ENCODE data around the gene FGFRL1. TPM values are rescaled to one million over a fixed set of nuclear protein-coding genes. Genes with fewer than 3 reads are reported as not detected.

Gene FGFRL1
- total RNA-seq, 1 experiment from 2014 or later = 26.1 TPM

DNA sequence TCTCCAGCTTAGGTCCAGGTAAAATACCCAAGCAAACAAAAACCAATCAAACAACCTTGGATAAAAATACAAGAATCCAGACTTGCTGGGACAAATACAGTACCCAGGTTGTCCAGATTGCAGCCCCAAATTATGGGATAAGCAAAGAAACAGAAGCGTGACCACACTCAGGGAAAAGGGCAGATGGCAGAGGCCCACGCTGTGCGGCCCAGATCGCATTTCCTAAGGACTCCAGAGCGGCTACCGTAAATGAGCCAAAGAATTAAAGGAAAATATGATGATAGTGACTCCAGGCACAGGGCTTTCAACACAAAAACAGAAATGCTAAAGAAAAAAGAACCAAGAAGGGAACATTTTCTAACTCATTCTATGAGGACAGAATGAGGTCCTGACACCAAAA is 50.3 kb downstream of the FGFRL1 start:
- Histone ChIP-seq H3K4ac (ENCODE audit: low read depth, low read length) (no peak overlapping the region), H3K27me3 (ENCODE audit: insufficient read depth, low read length) (no peaks in the 10 kb centered on the region), H3K4me2 (ENCODE audit: insufficient read depth, insufficient read length, low read length) (no peak overlapping the region), H3K4me1 (ENCODE audit: insufficient read depth, low read length) (no peaks in the 10 kb centered on the region), H3K18ac (ENCODE audit: insufficient read length, low read depth, low read length) (no peak overlapping the region), H3K79me1 (ENCODE audit: insufficient read depth, low read depth, low read length, poor library complexity, severe bottlenecking) (no peaks in the 10 kb centered on the region), H3K9ac (ENCODE audit: extremely low read depth, insufficient read length, low read length) (no peak overlapping the region), H2BK20ac (ENCODE audit: low read depth, low read length, poor library complexity, severe bottlenecking) (no peak overlapping the region), H3K23ac (ENCODE audit: insufficient read length, low read depth, low read length) (no peak overlapping the region), H4K91ac (ENCODE audit: insufficient read length, low read depth, low read length) (no peak overlapping the region), H3T11ph (ENCODE audit: low read length) (no peak overlapping the region), H4K5ac (ENCODE audit: insufficient read length, low read depth, low read length) (no peak overlapping the region), H3K79me2 (ENCODE audit: insufficient read depth, low read length) (no peaks in the 10 kb centered on the region), H3K9me3 (ENCODE audit: control insufficient read depth, low read depth, low read length) (no peaks in the 10 kb centered on the region), H2BK5ac (ENCODE audit: insufficient read length, low read length) (no peak overlapping the region), H4K8ac (replicated peaks; ENCODE audit: insufficient read length, low read depth, low read length) (no peak overlapping the region), H2AFZ (ENCODE audit: low read length) (no peak overlapping the region), H2BK12ac (ENCODE audit: insufficient read length, low read depth, low read length) (no peak overlapping the region), H3K27ac (ENCODE audit: insufficient read length, low read depth, low read length) (no peak overlapping the region), H2AK5ac (ENCODE audit: insufficient read length, low read length) (no peak overlapping the region), H2BK15ac (ENCODE audit: low read depth, low read length) (no peak overlapping the region), H3K56ac (ENCODE audit: insufficient read length, low read depth, low read length) (no peak overlapping the region), H3K23me2 (ENCODE audit: insufficient read length, low read depth, low read length, poor library complexity, severe bottlenecking) (no peaks in the 10 kb centered on the region), H2BK120ac (ENCODE audit: low read depth, low read length, poor library complexity, severe bottlenecking) (no peak overlapping the region), H3K14ac (ENCODE audit: insufficient read depth, low read length) (no peak overlapping the region), H4K20me1 (ENCODE audit: control insufficient read depth, insufficient read depth, insufficient read length) (no peaks in the 10 kb centered on the region)
- Mint-ChIP-seq H3K4me1 (peaks cover 0 to 3% of the 10 kb centered on the region in 2 experiments; a peak in 1 of 4 replicates), H3K4me3 (no peak overlapping the region), H3K9me3 (no peaks in the 10 kb centered on the region), H3K27me3 (ENCODE audit: low read depth) (peaks cover 58% of the 10 kb centered on the region), H3K36me3 (ENCODE audit: insufficient read depth in 1 of 3, low read depth in 3 of 3) (no peaks in the 10 kb centered on the region), H3K27ac (no peak overlapping the region)
- WGBS (ENCODE audit: extremely low coverage, insufficient read length, low lambda C conversion rate) = no CpG with 5 or more reads among the region's 6 CpGs
- TF ChIP-seq, protein P1, sequence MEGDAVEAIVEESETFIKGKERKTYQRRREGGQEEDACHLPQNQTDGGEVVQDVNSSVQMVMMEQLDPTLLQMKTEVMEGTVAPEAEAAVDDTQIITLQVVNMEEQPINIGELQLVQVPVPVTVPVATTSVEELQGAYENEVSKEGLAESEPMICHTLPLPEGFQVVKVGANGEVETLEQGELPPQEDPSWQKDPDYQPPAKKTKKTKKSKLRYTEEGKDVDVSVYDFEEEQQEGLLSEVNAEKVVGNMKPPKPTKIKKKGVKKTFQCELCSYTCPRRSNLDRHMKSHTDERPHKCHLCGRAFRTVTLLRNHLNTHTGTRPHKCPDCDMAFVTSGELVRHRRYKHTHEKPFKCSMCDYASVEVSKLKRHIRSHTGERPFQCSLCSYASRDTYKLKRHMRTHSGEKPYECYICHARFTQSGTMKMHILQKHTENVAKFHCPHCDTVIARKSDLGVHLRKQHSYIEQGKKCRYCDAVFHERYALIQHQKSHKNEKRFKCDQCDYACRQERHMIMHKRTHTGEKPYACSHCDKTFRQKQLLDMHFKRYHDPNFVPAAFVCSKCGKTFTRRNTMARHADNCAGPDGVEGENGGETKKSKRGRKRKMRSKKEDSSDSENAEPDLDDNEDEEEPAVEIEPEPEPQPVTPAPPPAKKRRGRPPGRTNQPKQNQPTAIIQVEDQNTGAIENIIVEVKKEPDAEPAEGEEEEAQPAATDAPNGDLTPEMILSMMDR (conservative IDR thresholded peaks at IDR 0.05) = no peak
- DNase-seq = no peak

Data from H9 (cell line).